Natural killer cell (primary cell): ENCODE data around the gene PIK3C2G. TPM values are rescaled to one million over a fixed set of nuclear protein-coding genes. Genes with fewer than 3 reads are reported as not detected.

Source experiments
- ATAC-seq, 3 donors: fragments of 150-1000 bp in 2 of 3; fragments of 200-7000 bp in 1 of 3; cut with Tn5 transposase; 1 replicate in 1 of 3; 2 replicates in 2 of 3; pipeline ENCODE4 v1.10.0; 2021; ENCODE audit warnings: mild to moderate bottlenecking in 2 of 3, moderate library complexity in 2 of 3
- DNase-seq, 2 donors: peaks; one replicate each; pipeline versions ENCODE4 v3.0.0 to v3.0.0-alpha.2; 2013 to 2021; ENCODE audit warnings: mixed read lengths in 1 of 2
- H3K27ac ChIP-seq: one replicate; pipeline ENCODE4 v1.5.1; 2013; ENCODE audit warnings: mild to moderate bottlenecking, low read length
- H3K27me3 ChIP-seq: one replicate; pipeline ENCODE4 v1.6.1; 2013; ENCODE audit warnings: low read length; ENCODE audit not compliant: control insufficient read depth, insufficient read depth
- H3K36me3 ChIP-seq: one replicate; pipeline ENCODE4 v1.6.1; 2013; ENCODE audit warnings: low read length; ENCODE audit not compliant: control insufficient read depth, insufficient read depth
- H3K4me1 ChIP-seq: one replicate; pipeline ENCODE4 v1.6.1; 2013; ENCODE audit warnings: low read length; ENCODE audit not compliant: control insufficient read depth, insufficient read depth
- H3K4me3 ChIP-seq: one replicate; pipeline ENCODE4 v1.5.1; 2013; ENCODE audit warnings: low read length
- H3K9me3 ChIP-seq: one replicate; pipeline ENCODE4 v1.6.1; 2013; ENCODE audit warnings: low read length; ENCODE audit not compliant: control insufficient read depth, insufficient read depth
- H3K27ac Mint-ChIP-seq, 2 donors: one replicate each; pipeline ENCODE4 v1.8.0; 2022; ENCODE audit warnings: mild to moderate bottlenecking in 2 of 2, mixed read lengths in 2 of 2, moderate library complexity in 1 of 2
- H3K27me3 Mint-ChIP-seq, 2 donors: one replicate each; pipeline ENCODE4 v1.8.0; 2022; ENCODE audit warnings: low read depth in 2 of 2, mixed read lengths in 2 of 2
- H3K36me3 Mint-ChIP-seq: one replicate; pipeline ENCODE4 v1.8.0; 2022; ENCODE audit warnings: mixed read lengths
- H3K4me1 Mint-ChIP-seq, 2 donors: one replicate each; pipeline ENCODE4 v1.8.0; 2022; ENCODE audit warnings: mixed read lengths in 2 of 2
- H3K4me3 Mint-ChIP-seq: one replicate; pipeline ENCODE4 v1.8.0; 2022; ENCODE audit warnings: mild to moderate bottlenecking, moderate library complexity, mixed read lengths
- H3K9me3 Mint-ChIP-seq, 2 donors: one replicate each; pipeline ENCODE4 v1.8.0; 2022; ENCODE audit warnings: mixed read lengths in 2 of 2
- CTCF ChIP-seq: fragments of 200-600 bp; IDR thresholded peaks from one replicate; pipeline ENCODE4 v1.8.0; 2022; ENCODE audit warnings: antibody characterized with exemption
- WGBS: methylation state at CpG from one replicate; pipeline ENCODE4 v1.1.7; 2013; ENCODE audit warnings: missing lambda C conversion rate; ENCODE audit not compliant: insufficient coverage; 5-methylcytosine and 5-hydroxymethylcytosine counted together
- intact Hi-C: fragments of 100-400 bp; cut with micrococcal nuclease; formaldehyde crosslinking; loops from one replicate; pipeline ENCODE4 v1.14.2; 2022
- total RNA-seq, 4 donors: library from RNA; stranded (reverse); fragments of 120-200 nt in 1 of 4; gene quantifications; one replicate each; pipeline versions ENCODE4 v1.2.3 to v1.2.4, GENCODE V29; 2013 to 2022

The PIK3C2G gene
- total RNA-seq, 3 donors from 2014 or later (not counting 1 experiment from before 2014, with no cell fraction given) = not detected

- Mint-ChIP-seq H3K4me3 (no peak overlapping the region), H3K27ac (no peak overlapping the region), H3K9me3 (peaks cover 10 to 18% of the 10 kb centered on the region in 2 donors), H3K4me1 (no peaks in the 10 kb centered on the region), H3K27me3 (no peaks in the 10 kb centered on the region), H3K36me3 (no peaks in the 10 kb centered on the region)
- Histone ChIP-seq H3K4me3 (no peak overlapping the region), H3K27me3 (no peaks in the 10 kb centered on the region), H3K36me3 (no peaks in the 10 kb centered on the region), H3K9me3 (no peaks in the 10 kb centered on the region), H3K4me1 (no peaks in the 10 kb centered on the region), H3K27ac (no peak overlapping the region)
- DNase-seq (no peak), ATAC-seq (no peak)
- intact Hi-C loops = no loop called here
- WGBS = 96% methylated on average over 3 of the region's 3 CpGs
- TF ChIP-seq CTCF = no peak
These were observed 217.9 kb downstream of the PIK3C2G start for GRCh38 chr12:18479256-18479655.

GRCh38 chr12:18482601-18483120 lies 221.3 kb downstream of the PIK3C2G start:
- H3K27me3 Mint-ChIP-seq = no peaks in the 10 kb centered on the region
- H3K27me3 ChIP-seq = no peaks in the 10 kb centered on the region
- H3K9me3 ChIP-seq = no peaks in the 10 kb centered on the region
- DNase-seq (no peak), ATAC-seq (no peak)
- intact Hi-C loops = no loop called here
- no peaks in the 10 kb centered on the region for H3K4me1 ChIP-seq
- no peak overlapping the region for H3K27ac ChIP-seq
- no peaks in the 10 kb centered on the region for H3K4me1 Mint-ChIP-seq
- H3K36me3 Mint-ChIP-seq = no peaks in the 10 kb centered on the region
- no peak overlapping the region for H3K4me3 ChIP-seq
- no peak for TF ChIP-seq CTCF
- WGBS = 92% methylated on average over 1 of the region's 2 CpGs
- H3K4me3 Mint-ChIP-seq = no peak overlapping the region
- peaks cover 6 to 10% of the 10 kb centered on the region in 2 donors for H3K9me3 Mint-ChIP-seq
- H3K27ac Mint-ChIP-seq = no peak overlapping the region
- no peaks in the 10 kb centered on the region for H3K36me3 ChIP-seq

GRCh38 chr12:18483698-18484325 lies 222.5 kb downstream of the PIK3C2G start:
- Histone ChIP-seq H3K27ac (no peak overlapping the region), H3K27me3 (no peaks in the 10 kb centered on the region), H3K4me3 (no peak overlapping the region), H3K9me3 (no peaks in the 10 kb centered on the region), H3K4me1 (no peaks in the 10 kb centered on the region), H3K36me3 (no peaks in the 10 kb centered on the region)
- DNase-seq = no peak
- 75% methylated on average over 3 of the region's 3 CpGs for WGBS
- Mint-ChIP-seq H3K4me3 (no peak overlapping the region), H3K27ac (no peak overlapping the region), H3K4me1 (no peaks in the 10 kb centered on the region), H3K9me3 (peaks cover 6 to 10% of the 10 kb centered on the region in 2 donors), H3K27me3 (no peaks in the 10 kb centered on the region), H3K36me3 (no peaks in the 10 kb centered on the region)
- intact Hi-C loops = no loop called here
- no peak for ATAC-seq
- TF ChIP-seq CTCF = no peak

GRCh38 chr12:18486036-18486435 lies 224.7 kb downstream of the PIK3C2G start:
- Mint-ChIP-seq H3K4me1 (no peaks in the 10 kb centered on the region), H3K4me3 (no peak overlapping the region), H3K27ac (no peak overlapping the region), H3K27me3 (no peaks in the 10 kb centered on the region), H3K9me3 (peaks cover 4 to 7% of the 10 kb centered on the region in 2 donors), H3K36me3 (no peaks in the 10 kb centered on the region)
- no peak for DNase-seq
- Histone ChIP-seq H3K9me3 (no peaks in the 10 kb centered on the region), H3K27me3 (no peaks in the 10 kb centered on the region), H3K4me3 (no peak overlapping the region), H3K36me3 (no peaks in the 10 kb centered on the region), H3K27ac (no peak overlapping the region), H3K4me1 (no peaks in the 10 kb centered on the region)
- intact Hi-C loops = no loop called here
- TF ChIP-seq CTCF = no peak
- WGBS = 89% methylated on average over 1 of the region's 2 CpGs
- no peak for ATAC-seq
